ENCODE results near the gene PNPLA2. TPM values are rescaled to one million over a fixed set of nuclear protein-coding genes. Genes with fewer than 3 reads are reported as not detected.

PNPLA2 gene
- total RNA-seq, 4 donors from 2014 or later, result 16.9 to 96.2 (median 37.1) TPM

DNA sequence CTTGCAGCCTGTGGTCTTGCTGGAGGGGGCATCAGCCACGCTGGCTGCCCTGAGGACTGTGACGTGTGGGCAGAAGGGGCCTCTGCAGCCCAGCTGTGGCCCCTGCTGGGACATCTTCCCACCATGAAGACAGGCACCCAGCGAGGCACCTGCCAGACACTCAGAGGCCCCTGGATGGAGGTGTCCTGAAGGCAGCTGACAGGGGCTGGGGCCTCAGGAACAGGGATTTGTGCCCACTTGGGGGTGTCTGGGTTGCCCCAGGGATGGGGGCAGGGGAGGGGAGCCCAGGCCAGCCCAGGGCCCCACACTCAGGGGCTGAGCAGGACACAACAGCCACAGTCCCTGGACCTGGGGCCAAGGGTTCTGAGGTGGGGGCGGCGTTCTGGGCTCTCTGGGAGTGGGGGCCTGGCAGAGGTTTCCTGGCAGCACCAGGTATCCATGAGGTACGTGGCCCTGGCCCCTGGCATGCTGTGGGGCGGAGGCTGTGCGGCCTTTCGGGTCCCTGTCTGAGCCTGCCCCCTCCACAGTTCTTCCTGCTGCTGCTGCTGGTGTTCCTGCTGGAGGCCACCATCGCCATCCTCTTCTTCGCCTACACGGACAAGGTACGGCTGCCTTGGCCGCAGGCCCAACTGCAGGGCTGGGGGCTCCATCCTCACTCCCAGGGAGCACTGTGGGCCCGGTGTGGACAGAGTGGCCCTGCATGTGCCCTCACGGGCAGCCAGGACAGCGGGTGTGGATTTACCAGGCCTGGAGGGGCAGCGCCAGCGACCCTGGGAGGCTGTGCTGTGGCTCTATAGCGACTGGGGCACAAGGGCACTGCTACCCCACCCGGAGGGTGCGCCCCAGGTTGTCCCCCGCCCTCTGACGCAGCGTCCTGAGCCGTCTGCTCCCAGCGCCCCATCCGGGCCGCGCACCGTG lies 45.5 kb downstream of the PNPLA2 start:
- H3K4me3 ChIP-seq, result no peak overlapping the region
- no peaks in the 10 kb centered on the region for H3K36me3 ChIP-seq
- H3K9me3 ChIP-seq, result no peaks in the 10 kb centered on the region
- intact Hi-C loops (cut with DNase I; ENCODE audit: low total_unique reads), result no loop called here
- H3K4me1 ChIP-seq, result no peaks in the 10 kb centered on the region
- no peak overlapping the region for H3K27ac ChIP-seq
- no peaks in the 10 kb centered on the region for H3K27me3 ChIP-seq
- DNase-seq, result no peak
- TF ChIP-seq, protein P1, sequence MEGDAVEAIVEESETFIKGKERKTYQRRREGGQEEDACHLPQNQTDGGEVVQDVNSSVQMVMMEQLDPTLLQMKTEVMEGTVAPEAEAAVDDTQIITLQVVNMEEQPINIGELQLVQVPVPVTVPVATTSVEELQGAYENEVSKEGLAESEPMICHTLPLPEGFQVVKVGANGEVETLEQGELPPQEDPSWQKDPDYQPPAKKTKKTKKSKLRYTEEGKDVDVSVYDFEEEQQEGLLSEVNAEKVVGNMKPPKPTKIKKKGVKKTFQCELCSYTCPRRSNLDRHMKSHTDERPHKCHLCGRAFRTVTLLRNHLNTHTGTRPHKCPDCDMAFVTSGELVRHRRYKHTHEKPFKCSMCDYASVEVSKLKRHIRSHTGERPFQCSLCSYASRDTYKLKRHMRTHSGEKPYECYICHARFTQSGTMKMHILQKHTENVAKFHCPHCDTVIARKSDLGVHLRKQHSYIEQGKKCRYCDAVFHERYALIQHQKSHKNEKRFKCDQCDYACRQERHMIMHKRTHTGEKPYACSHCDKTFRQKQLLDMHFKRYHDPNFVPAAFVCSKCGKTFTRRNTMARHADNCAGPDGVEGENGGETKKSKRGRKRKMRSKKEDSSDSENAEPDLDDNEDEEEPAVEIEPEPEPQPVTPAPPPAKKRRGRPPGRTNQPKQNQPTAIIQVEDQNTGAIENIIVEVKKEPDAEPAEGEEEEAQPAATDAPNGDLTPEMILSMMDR (IDR thresholded peaks at IDR 0.05), result no peak
- no peak for TF ChIP-seq POLR2A (IDR thresholded peaks at IDR 0.05)

DNA sequence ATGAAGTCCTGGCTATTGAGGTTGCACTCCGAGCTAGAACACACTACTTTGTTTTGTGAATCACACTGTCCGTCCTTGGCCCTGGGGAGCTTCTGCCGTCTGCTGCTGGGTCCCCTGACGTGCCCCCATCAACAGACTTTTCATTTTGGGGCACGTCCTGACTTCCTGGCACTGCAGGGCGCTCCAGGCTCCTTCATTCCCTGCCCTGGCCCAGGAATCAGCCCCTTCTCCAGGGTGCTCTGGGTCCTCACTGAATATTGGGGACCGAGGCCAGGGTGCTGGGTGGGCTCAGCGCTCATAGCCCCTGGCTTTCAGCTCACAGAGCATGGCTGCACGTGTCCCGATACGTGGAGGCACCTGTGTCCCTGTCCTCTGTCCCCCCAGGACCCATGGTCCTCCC lies 46.2 kb downstream of the PNPLA2 start:
- TF ChIP-seq, protein P1 (IDR thresholded peaks at IDR 0.05), result no peak
- no peak for TF ChIP-seq POLR2A (IDR thresholded peaks at IDR 0.05)
- no peak for DNase-seq
- Histone ChIP-seq H3K4me1 (no peaks in the 10 kb centered on the region), H3K27ac (no peak overlapping the region), H3K36me3 (no peaks in the 10 kb centered on the region), H3K27me3 (no peaks in the 10 kb centered on the region), H3K4me3 (no peak overlapping the region), H3K9me3 (no peaks in the 10 kb centered on the region)
- intact Hi-C loops (cut with DNase I; ENCODE audit: low total_unique reads), result no loop called here

DNA sequence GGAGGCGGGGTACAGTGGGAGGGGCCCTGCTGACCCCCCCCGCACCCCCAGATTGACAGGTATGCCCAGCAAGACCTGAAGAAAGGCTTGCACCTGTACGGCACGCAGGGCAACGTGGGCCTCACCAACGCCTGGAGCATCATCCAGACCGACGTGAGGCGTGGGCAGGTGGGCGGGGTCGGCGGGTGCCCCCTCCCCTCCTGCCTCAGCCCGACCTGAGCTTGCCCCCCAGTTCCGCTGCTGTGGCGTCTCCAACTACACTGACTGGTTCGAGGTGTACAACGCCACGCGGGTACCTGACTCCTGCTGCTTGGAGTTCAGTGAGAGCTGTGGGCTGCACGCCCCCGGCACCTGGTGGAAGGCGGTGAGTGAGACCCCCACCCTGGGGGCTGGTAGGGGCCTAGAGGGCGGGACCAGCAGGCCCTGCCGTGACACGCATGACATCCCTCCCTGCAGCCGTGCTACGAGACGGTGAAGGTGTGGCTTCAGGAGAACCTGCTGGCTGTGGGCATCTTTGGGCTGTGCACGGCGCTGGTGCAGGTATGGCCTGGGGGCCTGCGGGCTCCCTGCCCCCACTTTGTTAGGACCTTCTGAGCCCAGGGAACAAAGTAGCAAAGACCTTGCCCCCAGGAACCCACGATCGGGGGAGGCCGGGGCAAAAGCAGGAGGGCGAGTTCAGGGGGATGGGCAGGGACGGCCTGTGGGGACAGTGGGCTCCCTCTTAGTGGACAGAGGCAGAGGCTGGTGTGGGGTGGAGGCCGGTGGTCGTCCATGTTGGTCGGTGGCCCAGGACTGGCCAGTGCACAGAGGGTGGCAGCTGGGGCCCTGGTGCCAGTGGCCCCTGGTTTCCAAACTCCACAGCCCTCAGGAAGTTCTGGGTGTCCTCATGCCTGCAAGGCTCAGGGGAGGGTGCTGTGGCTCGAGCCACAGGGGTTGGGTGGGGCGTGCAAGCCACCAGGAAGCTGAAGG lies 47.0 kb downstream of the PNPLA2 start:
- Histone ChIP-seq H3K36me3 (no peaks in the 10 kb centered on the region), H3K9me3 (no peaks in the 10 kb centered on the region), H3K4me1 (no peaks in the 10 kb centered on the region), H3K4me3 (no peak overlapping the region), H3K27me3 (no peaks in the 10 kb centered on the region), H3K27ac (no peak overlapping the region)
- no peak for DNase-seq
- intact Hi-C loops (cut with DNase I; ENCODE audit: low total_unique reads), result no loop called here
- TF ChIP-seq, protein P1 (IDR thresholded peaks at IDR 0.05), result no peak
- TF ChIP-seq POLR2A (IDR thresholded peaks at IDR 0.05), result no peak

DNA sequence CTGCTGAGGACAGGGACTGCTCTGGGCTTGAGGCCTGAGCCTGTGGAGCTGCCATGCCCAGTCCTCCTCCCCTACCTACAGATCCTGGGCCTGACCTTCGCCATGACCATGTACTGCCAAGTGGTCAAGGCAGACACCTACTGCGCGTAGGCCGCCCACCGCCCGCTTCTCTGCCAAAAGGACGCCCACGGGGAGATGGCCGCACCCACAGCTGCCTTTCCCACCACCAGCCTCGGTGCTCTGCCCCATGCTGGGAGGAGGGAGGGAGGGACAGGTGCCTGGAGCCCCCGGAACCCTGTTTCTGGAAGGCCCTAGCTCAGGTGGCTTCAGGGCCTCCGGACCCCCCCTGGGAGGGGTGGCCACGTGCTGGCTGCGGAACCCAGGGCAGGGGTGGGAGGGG lies 47.8 kb downstream of the PNPLA2 start:
- TF ChIP-seq, protein P1 (IDR thresholded peaks at IDR 0.05), result no peak
- TF ChIP-seq POLR2A (IDR thresholded peaks at IDR 0.05), result no peak
- intact Hi-C loops (cut with DNase I; ENCODE audit: low total_unique reads), result no loop called here
- Histone ChIP-seq H3K9me3 (no peaks in the 10 kb centered on the region), H3K27me3 (no peaks in the 10 kb centered on the region), H3K36me3 (no peaks in the 10 kb centered on the region), H3K4me3 (no peak overlapping the region), H3K27ac (no peak overlapping the region), H3K4me1 (no peaks in the 10 kb centered on the region)
- DNase-seq, result no peak

Data from uterus (tissue), 4 donors.